ENCODE measurements around the gene ITPRIPL2. TPM values are rescaled to one million over a fixed set of nuclear protein-coding genes. Genes with fewer than 3 reads are reported as not detected.

The ITPRIPL2 gene
- total RNA-seq (2014; rRNA removed; shearing (Covaris generic)), result 8.2 and 8.7 TPM in 2 replicates

DNA sequence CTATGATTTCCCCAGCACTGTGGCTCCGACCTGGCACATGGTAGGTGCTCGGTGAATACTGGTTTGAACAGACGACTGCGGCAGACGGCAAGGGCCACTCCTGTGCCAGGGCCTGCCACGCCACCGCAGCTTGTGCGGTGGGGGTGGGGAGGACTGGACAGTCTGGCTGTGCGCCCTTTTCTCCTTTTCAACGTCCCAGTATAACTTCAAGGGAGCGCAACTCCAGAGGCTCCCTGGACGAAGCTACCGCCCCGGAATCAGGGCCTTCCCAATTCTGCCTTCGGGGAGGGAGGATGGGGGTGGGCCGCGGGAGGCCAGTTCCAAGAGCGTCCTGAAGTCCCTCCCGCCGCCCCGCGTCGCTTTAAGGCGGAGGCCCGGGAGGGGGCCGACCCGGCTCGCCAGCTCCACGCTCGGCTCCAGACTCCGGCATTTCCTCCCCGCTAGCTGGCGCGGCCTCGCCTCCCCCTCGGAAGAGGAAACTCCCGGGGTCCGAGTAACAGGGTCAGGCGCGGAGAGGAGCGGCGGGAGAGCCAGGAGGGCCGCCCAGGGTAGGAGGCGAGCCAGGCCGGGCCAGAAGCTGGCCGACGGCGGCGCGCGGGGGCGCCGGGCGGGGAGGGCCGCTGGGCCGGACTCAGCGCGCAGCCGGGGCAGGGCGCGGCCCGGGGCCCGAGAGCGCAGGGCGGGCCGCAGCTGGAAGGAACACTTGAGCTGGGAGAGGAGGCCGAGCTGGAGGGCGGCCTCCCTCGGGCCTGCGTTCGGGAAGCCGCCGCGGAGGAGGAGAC is at the start of gene ITPRIPL2:
ITPRIPL2 (plus strand) TSS at position 388 of the 782 bp plus-strand sequence. CDS start 498 bp downstream, outside the sequence.
- DNase-seq (ENCODE audit: low spot score), result peak; percentile 70

- no peak for DNase-seq (ENCODE audit: low spot score)
Measured at GRCh38 chr16:19066988-19067348, 46.8 kb upstream of the ITPRIPL2 start.

DNA sequence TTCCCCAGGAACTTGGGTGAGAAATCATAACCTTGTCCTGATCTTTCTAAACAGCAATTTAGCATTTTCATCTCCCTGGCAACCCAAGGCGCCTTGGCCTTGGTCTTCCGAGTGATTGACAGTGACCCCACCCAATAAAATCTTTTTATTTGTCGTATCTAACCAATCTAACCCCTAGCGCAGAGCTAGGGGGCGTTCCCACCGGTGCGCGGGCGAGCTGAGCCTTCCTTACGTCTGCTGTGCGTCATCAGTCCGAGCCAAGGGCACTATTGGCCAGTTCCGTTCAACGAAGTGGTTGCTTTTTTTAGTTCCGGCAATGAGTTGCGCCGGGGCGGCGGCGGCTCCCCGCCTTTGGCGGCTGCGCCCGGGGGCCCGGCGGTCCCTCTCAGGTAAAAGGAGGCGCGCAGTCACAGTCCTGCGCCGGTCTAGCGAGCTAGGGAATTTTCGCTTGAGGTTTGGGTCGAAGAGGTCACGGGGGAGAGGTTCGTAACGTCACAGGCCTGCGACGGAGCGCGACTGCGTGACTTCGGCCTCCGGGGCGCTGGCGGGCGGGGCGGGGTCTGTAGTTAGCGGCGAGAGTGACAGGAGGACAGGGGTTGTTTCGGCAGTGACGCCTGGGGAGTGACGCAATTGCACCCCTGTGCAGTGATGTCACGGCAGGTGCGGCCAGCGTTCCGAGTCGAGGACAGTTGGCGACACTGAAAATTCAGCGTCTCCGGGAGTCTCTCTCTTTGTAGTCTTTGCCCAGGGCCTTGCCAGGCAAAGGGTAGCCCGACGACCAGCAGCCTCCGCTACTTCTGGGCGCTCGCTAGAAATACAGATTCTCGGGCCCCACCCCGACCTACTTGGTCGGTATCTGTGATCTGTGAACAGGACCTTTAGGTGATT is 46.2 kb upstream of the ITPRIPL2 start, which contains the start of gene COQ7:
COQ7 (plus strand) TSS at position 266 of the 888 bp plus-strand sequence; CDS start at position 317, 51 bp downstream.
- DNase-seq (ENCODE audit: low spot score), result peak; percentile 99

DNA sequence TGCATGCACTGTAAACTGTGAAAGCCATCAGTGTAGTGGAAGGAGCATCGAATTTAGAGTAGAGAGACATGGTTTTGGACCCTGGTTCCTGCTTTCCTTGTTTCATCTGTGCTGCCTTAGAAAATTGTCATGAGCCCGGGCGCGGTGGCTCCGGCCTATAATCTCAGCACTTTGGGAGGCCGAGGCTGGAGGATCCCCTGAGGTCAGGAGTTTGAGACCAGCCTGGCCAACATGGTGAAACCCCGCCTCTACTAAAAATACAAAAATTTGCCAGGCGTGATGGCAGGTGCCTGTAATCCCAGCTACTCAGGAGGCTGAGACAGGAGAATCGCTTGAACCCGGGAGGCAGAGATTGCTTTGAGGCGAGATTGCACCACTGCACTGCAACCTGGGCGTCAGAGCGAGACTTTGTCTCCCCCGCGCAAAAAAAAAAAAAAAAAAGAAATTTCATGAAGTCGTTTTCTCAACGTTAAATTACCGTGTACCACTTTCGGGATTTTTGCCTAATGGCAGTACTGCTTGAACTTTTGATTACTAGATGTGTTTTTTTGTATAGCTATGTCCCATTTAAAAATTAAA is 45.4 kb upstream of the ITPRIPL2 start:
- DNase-seq (ENCODE audit: low spot score), result no peak

DNA sequence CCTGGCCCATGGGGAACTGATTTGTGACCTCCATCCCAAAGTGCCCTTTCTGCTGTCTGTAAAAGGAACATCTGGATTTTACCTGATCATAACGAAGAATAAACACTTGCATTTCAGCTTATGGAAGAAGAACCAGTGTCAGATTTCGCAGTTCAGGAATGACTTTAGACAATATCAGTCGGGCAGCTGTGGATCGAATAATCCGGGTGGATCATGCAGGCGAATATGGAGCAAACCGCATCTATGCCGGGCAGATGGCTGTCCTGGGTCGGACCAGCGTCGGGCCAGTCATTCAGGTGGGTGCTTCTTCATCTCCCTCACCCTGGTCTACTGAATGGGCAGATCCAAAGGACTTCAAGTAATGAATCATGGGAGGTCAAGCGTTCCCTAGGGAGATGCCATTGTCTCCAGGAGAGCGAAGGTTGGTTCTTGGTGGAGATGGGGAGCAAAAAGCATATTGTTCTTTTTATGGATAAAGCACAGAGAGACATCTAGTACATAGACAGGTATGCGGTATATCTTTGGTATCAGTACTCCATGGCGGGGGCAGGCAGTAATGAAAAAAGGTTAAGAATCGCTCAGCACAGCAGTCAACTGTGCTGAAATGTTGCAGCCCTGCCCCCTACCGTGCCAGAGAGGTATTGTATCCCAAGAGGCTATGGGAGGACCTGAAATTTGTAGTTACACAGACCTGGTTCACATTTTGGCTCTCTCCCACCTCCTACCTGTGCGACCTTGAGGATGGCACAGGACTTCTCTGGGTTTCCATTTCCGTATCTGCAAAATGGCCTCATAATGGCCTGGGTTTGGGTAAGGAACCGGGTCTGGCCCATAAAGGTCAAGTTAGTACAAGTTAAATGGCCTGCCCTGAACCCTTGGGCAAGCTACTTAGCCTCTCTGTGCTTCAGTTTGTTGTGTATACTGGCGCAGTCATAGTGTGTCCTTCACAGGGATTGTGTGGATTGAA is 41.7 kb upstream of the ITPRIPL2 start:
- DNase-seq (ENCODE audit: low spot score), result peak; percentile 59

DNA sequence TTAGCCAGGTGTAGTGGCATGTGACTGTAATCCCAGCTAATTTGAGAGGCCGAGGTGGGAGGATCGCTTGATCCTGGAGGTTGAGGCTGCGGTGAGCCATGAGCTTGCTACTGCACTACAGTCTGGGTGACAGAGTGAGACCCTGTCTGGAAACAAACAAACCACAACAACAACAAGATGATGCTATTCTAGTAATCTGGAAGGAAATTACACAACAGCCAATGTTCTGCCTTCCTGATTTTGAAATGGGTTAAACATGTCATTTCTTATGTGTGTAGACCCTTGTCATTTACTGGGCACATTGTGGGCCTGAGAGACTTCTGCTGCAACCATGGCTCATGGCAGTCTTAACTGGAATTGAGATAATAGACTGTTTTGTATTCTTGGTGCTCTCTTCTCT is 40.4 kb upstream of the ITPRIPL2 start:
- DNase-seq (ENCODE audit: low spot score), result no peak

- no peak for DNase-seq (ENCODE audit: low spot score)
Measured at GRCh38 chr16:19073863-19074262, 39.9 kb upstream of the ITPRIPL2 start.

DNA sequence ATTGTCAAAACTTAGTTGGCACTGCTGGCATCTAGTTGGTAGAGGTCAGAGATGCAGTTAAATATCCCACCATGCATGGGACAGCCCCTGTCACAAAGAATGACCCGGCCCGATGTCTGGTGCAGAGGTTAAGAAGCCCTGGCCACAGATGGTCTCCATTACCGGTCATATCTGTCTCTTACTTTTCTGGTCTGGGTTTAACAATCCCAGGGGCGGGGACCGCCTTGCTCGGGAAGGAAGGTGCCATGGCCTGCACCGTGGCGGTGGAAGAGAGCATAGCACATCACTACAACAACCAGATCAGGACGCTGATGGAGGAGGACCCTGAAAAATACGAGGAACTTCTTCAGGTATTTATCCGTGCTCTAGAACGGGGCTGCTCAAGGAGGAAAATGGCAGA is 38.3 kb upstream of the ITPRIPL2 start:
- DNase-seq (ENCODE audit: low spot score), result no peak

GRCh38 chr16:19077879-19078278 is 35.9 kb upstream of the ITPRIPL2 start:
- DNase-seq (ENCODE audit: low spot score), result no peak

DNA sequence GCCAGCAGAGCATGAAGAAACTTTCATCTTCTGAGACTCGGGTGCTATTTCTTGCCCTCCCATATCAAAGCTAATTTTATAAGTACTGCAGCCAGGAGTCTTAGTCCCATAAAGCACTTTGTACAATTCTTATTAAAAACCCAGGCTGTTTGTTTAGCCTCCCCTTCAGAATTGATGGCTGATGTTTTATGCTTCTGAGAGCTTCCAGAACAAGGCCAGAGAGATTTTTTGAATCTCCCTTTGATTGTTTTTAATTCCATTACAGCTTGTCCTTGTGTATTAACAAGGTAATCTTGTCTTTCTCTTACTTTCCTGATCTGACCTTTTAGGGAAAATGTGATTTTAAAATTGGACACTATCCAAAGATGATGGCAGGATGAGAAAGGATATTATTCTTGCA is 30.1 kb upstream of the ITPRIPL2 start:
- no peak for DNase-seq (ENCODE audit: low spot score)

DNA sequence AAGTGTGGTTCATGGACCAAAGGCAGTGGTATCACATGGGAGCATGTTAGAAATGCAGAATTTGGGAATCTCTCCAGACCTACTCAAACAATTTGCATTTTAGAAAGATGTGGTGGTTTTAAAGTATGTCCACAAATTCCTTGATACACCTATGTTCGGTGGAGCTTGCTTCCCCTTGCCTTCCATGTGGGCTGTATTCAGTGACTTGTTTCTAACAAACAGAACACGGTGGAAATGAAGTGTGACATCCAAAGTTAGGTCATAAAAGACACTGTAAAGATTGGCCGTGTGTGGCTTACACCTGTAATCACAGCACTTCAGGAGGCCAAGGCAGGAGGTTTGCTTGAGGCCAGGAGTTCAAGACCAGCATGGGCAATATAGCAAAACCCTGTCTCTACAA is 29.6 kb upstream of the ITPRIPL2 start:
- DNase-seq (ENCODE audit: low spot score), result no peak

DNA sequence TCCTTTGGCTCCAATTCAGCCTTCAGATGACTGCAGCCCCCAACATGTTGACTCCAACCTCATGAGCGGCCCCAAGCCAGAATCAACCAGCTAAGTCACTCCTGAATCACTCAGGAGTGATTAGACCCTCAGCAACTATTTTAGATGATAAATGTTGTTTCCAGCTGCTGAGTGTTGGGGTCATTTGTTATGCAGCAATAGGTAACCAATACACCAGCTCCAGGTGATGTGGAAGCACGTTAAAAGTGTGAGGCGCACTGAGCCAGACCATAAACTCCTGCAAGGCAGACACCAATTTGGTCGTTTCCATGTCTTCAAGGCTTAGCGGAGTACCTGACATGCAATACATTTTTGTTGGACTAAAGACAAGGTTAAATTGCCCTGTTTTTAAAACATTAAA is 28.9 kb upstream of the ITPRIPL2 start:
- no peak for DNase-seq (ENCODE audit: low spot score)

GRCh38 chr16:19085679-19086200 is 28.0 kb upstream of the ITPRIPL2 start:
- DNase-seq (ENCODE audit: low spot score), result no peak

DNA sequence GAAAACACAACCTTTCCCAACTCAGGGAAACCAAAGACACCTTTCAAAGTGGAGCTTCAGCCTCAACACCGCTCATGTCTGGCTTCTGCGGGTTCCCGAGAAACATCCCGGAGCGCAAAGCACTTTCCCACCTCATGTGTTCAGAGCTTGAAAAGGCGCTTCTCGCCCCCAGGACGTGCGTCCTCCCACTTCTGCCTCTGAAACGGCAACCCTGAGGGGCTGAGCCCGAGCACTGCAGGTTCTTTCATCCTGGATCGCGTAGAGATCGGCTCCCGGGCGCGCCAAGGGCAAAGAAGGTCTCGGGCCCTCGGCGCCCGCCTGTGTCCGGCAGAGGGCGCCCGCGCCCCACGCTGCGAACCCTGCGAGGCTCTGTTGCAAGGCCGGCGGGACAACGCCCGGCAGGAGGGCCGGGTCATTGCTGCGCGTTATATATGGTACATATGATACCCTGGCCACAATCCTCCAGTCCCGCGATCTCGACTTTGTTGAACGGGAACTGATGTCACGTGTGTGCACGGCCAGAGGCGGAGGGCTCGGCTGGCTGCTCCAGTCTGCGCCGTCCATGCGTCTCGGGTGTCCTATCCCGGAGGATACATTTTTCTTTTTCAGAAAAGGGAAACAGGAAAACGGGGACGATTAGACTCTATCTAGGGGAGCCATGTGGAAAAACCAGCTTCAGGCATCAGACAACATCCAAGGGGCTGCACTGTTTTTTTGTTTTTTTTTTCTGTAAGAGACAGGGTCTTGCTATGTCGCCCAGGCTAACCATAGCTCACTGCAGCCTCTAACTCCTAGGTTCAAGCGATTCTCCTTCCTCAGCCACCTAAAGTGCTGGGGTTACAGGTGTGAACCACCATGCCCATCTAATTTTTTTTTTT is 27.2 kb upstream of the ITPRIPL2 start:
- peak; percentile 92 for DNase-seq (ENCODE audit: low spot score)

- DNase-seq (ENCODE audit: low spot score), result no peak
Measured at GRCh38 chr16:19088341-19088916, 25.3 kb upstream of the ITPRIPL2 start.

DNA sequence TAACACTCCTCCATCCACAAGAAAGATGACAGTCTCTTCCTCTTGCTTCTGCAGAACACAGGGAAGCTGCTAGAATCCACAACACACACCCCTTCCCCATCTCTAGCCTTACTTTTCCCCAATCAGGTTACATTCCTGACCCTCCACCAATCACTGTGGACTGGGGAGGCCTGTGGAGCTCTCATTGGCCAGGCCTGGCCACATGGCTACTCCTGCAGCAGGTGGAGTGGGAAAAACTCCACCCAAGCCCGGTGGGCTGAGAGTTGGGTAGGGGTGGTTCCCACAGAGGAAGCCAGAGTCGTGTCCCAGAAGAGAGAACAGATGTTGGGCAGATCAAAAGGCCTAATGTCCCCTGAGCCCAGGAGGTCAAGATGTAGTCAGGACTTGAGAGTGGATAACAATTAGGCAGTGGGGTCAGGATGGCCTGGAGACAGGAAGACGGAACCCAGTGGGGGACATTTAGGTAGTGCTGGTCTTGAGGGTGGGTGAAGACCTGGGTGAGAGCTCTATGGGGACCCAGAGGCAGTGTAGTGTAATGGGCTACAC is 24.3 kb upstream of the ITPRIPL2 start:
- DNase-seq (ENCODE audit: low spot score), result no peak

GRCh38 chr16:19090916-19091315 is 22.8 kb upstream of the ITPRIPL2 start:
- DNase-seq (ENCODE audit: low spot score), result no peak

- no peak for DNase-seq (ENCODE audit: low spot score)
Measured at GRCh38 chr16:19092653-19093410, 20.9 kb upstream of the ITPRIPL2 start.

All from H4 (cell line).